ENCODE data around the gene CCDC158. TPM values are rescaled to one million over a fixed set of nuclear protein-coding genes. Genes with fewer than 3 reads are reported as not detected.
A peak's percentile ranks its signal among the peaks of the same experiment; 100 is the strongest.

The CCDC158 gene
- total and polyA plus RNA-seq, 4 donors = 0.99 to 2.9 (median 1.3) TPM

GRCh38 chr4:76401654-76402053, 19.3 kb downstream of the CCDC158 start:
- H3K4me1 ChIP-seq (ENCODE audit: control insufficient read depth, insufficient read depth, low read length) = no peaks in the 10 kb centered on the region
- no peak for DNase-seq (ENCODE audit: low read depth in 4 of 6, low spot score in 6 of 6)
- no peaks in the 10 kb centered on the region for H3K9me3 ChIP-seq (ENCODE audit: control insufficient read depth, insufficient read depth, low read length)
- WGBS (ENCODE audit: insufficient coverage) = 97% methylated on average over 2 of the region's 3 CpGs
- H3K27ac ChIP-seq (ENCODE audit: low read depth, low read length) = no peak overlapping the region
- H3K4me3 ChIP-seq (ENCODE audit: low read depth, low read length) = no peak overlapping the region
- no peaks in the 10 kb centered on the region for H3K27me3 ChIP-seq (ENCODE audit: control insufficient read depth, insufficient read depth, low read length)
- no peaks in the 10 kb centered on the region for H3K36me3 ChIP-seq (ENCODE audit: control insufficient read depth, insufficient read depth, low read length)

- H3K4me3 ChIP-seq (ENCODE audit: low read depth, low read length) = no peak overlapping the region
- H3K4me1 ChIP-seq (ENCODE audit: control insufficient read depth, insufficient read depth, low read length) = no peaks in the 10 kb centered on the region
- no peaks in the 10 kb centered on the region for H3K27me3 ChIP-seq (ENCODE audit: control insufficient read depth, insufficient read depth, low read length)
- no peak overlapping the region for H3K27ac ChIP-seq (ENCODE audit: low read depth, low read length)
- H3K36me3 ChIP-seq (ENCODE audit: control insufficient read depth, insufficient read depth, low read length) = no peaks in the 10 kb centered on the region
- H3K9me3 ChIP-seq (ENCODE audit: control insufficient read depth, insufficient read depth, low read length) = peaks cover 2% of the 10 kb centered on the region
- no peak for DNase-seq (ENCODE audit: low read depth in 4 of 6, low spot score in 6 of 6)
- 95% methylated on average over 2 of the region's 3 CpGs for WGBS (ENCODE audit: insufficient coverage)
Observed at GRCh38 chr4:76388160-76388908, 32.6 kb downstream of the CCDC158 start.

GRCh38 chr4:76386566-76387305, 34.2 kb downstream of the CCDC158 start:
- DNase-seq (ENCODE audit: low read depth in 4 of 6, low spot score in 6 of 6) = no peak
- 81% methylated on average over 3 of the region's 6 CpGs for WGBS (ENCODE audit: insufficient coverage)
- H3K4me1 ChIP-seq (ENCODE audit: control insufficient read depth, insufficient read depth, low read length) = no peaks in the 10 kb centered on the region
- no peaks in the 10 kb centered on the region for H3K27me3 ChIP-seq (ENCODE audit: control insufficient read depth, insufficient read depth, low read length)
- no peak overlapping the region for H3K4me3 ChIP-seq (ENCODE audit: low read depth, low read length)
- peaks cover 2% of the 10 kb centered on the region for H3K9me3 ChIP-seq (ENCODE audit: control insufficient read depth, insufficient read depth, low read length)
- H3K36me3 ChIP-seq (ENCODE audit: control insufficient read depth, insufficient read depth, low read length) = no peaks in the 10 kb centered on the region
- no peak overlapping the region for H3K27ac ChIP-seq (ENCODE audit: low read depth, low read length)

GRCh38 chr4:76385974-76386373, 35.0 kb downstream of the CCDC158 start:
- Histone ChIP-seq H3K36me3 (ENCODE audit: control insufficient read depth, insufficient read depth, low read length) (no peaks in the 10 kb centered on the region), H3K27me3 (ENCODE audit: control insufficient read depth, insufficient read depth, low read length) (no peaks in the 10 kb centered on the region), H3K27ac (ENCODE audit: low read depth, low read length) (no peak overlapping the region), H3K4me3 (ENCODE audit: low read depth, low read length) (no peak overlapping the region), H3K9me3 (ENCODE audit: control insufficient read depth, insufficient read depth, low read length) (peaks cover under 1% of the 10 kb centered on the region), H3K4me1 (ENCODE audit: control insufficient read depth, insufficient read depth, low read length) (no peaks in the 10 kb centered on the region)
- DNase-seq (ENCODE audit: low read depth in 4 of 6, low spot score in 6 of 6) = no peak
- WGBS (ENCODE audit: insufficient coverage) = no CpG with 5 or more reads among the region's 6 CpGs

- Histone ChIP-seq H3K27ac (ENCODE audit: low read depth, low read length) (no peak overlapping the region), H3K9me3 (ENCODE audit: control insufficient read depth, insufficient read depth, low read length) (no peaks in the 10 kb centered on the region), H3K36me3 (ENCODE audit: control insufficient read depth, insufficient read depth, low read length) (no peaks in the 10 kb centered on the region), H3K4me1 (ENCODE audit: control insufficient read depth, insufficient read depth, low read length) (no peaks in the 10 kb centered on the region), H3K4me3 (ENCODE audit: low read depth, low read length) (no peak overlapping the region), H3K27me3 (ENCODE audit: control insufficient read depth, insufficient read depth, low read length) (no peaks in the 10 kb centered on the region)
- WGBS (ENCODE audit: insufficient coverage) = 89% methylated on average over 3 of the region's 4 CpGs
- no peak for DNase-seq (ENCODE audit: low read depth in 4 of 6, low spot score in 6 of 6)
Observed at GRCh38 chr4:76384052-76384451, 36.9 kb downstream of the CCDC158 start.

GRCh38 chr4:76383001-76383400, 37.9 kb downstream of the CCDC158 start:
- Histone ChIP-seq H3K4me1 (ENCODE audit: control insufficient read depth, insufficient read depth, low read length) (no peaks in the 10 kb centered on the region), H3K4me3 (ENCODE audit: low read depth, low read length) (no peak overlapping the region), H3K27me3 (ENCODE audit: control insufficient read depth, insufficient read depth, low read length) (no peaks in the 10 kb centered on the region), H3K27ac (ENCODE audit: low read depth, low read length) (no peak overlapping the region), H3K36me3 (ENCODE audit: control insufficient read depth, insufficient read depth, low read length) (no peaks in the 10 kb centered on the region), H3K9me3 (ENCODE audit: control insufficient read depth, insufficient read depth, low read length) (no peaks in the 10 kb centered on the region)
- 100% methylated on average over 1 of the region's 2 CpGs for WGBS (ENCODE audit: insufficient coverage)
- no peak for DNase-seq (ENCODE audit: low read depth in 4 of 6, low spot score in 6 of 6)

GRCh38 chr4:76381986-76382385, 39.0 kb downstream of the CCDC158 start:
- whole genome bisulfite sequencing (ENCODE audit: insufficient coverage) = no CpG with 5 or more reads among the region's 3 CpGs
- no peaks in the 10 kb centered on the region for H3K36me3 ChIP-seq (ENCODE audit: control insufficient read depth, insufficient read depth, low read length)
- no peaks in the 10 kb centered on the region for H3K27me3 ChIP-seq (ENCODE audit: control insufficient read depth, insufficient read depth, low read length)
- DNase-seq (ENCODE audit: low read depth in 4 of 6, low spot score in 6 of 6) = no peak
- H3K4me1 ChIP-seq (ENCODE audit: control insufficient read depth, insufficient read depth, low read length) = no peaks in the 10 kb centered on the region
- no peak overlapping the region for H3K27ac ChIP-seq (ENCODE audit: low read depth, low read length)
- H3K9me3 ChIP-seq (ENCODE audit: control insufficient read depth, insufficient read depth, low read length) = no peaks in the 10 kb centered on the region
- H3K4me3 ChIP-seq (ENCODE audit: low read depth, low read length) = no peak overlapping the region

GRCh38 chr4:76380561-76380960, 40.4 kb downstream of the CCDC158 start:
- H3K4me1 ChIP-seq (ENCODE audit: control insufficient read depth, insufficient read depth, low read length) = no peaks in the 10 kb centered on the region
- no peak for DNase-seq (ENCODE audit: low read depth in 4 of 6, low spot score in 6 of 6)
- H3K27me3 ChIP-seq (ENCODE audit: control insufficient read depth, insufficient read depth, low read length) = no peaks in the 10 kb centered on the region
- no peaks in the 10 kb centered on the region for H3K36me3 ChIP-seq (ENCODE audit: control insufficient read depth, insufficient read depth, low read length)
- H3K4me3 ChIP-seq (ENCODE audit: low read depth, low read length) = no peak overlapping the region
- 86% methylated on average over 5 of the region's 6 CpGs for WGBS (ENCODE audit: insufficient coverage)
- no peak overlapping the region for H3K27ac ChIP-seq (ENCODE audit: low read depth, low read length)
- no peaks in the 10 kb centered on the region for H3K9me3 ChIP-seq (ENCODE audit: control insufficient read depth, insufficient read depth, low read length)

- DNase-seq (ENCODE audit: low read depth in 4 of 6, low spot score in 6 of 6) = peak in 2 of 6 donors; percentile 3 to 14
- Histone ChIP-seq H3K36me3 (ENCODE audit: control insufficient read depth, insufficient read depth, low read length) (no peaks in the 10 kb centered on the region), H3K27me3 (ENCODE audit: control insufficient read depth, insufficient read depth, low read length) (no peaks in the 10 kb centered on the region), H3K4me3 (ENCODE audit: low read depth, low read length) (no peak overlapping the region), H3K27ac (ENCODE audit: low read depth, low read length) (no peak overlapping the region), H3K9me3 (ENCODE audit: control insufficient read depth, insufficient read depth, low read length) (no peaks in the 10 kb centered on the region), H3K4me1 (ENCODE audit: control insufficient read depth, insufficient read depth, low read length) (no peaks in the 10 kb centered on the region)
- WGBS (ENCODE audit: insufficient coverage) = 17% methylated on average over 2 of the region's 5 CpGs
Observed at GRCh38 chr4:76377911-76378310, 43.0 kb downstream of the CCDC158 start.

GRCh38 chr4:76377481-76377901, 43.5 kb downstream of the CCDC158 start:
- no peaks in the 10 kb centered on the region for H3K4me1 ChIP-seq (ENCODE audit: control insufficient read depth, insufficient read depth, low read length)
- H3K9me3 ChIP-seq (ENCODE audit: control insufficient read depth, insufficient read depth, low read length) = no peaks in the 10 kb centered on the region
- H3K4me3 ChIP-seq (ENCODE audit: low read depth, low read length) = no peak overlapping the region
- DNase-seq (ENCODE audit: low read depth in 4 of 6, low spot score in 6 of 6) = no peak
- no peaks in the 10 kb centered on the region for H3K36me3 ChIP-seq (ENCODE audit: control insufficient read depth, insufficient read depth, low read length)
- WGBS (ENCODE audit: insufficient coverage) = 63% methylated on average over 3 of the region's 4 CpGs
- H3K27ac ChIP-seq (ENCODE audit: low read depth, low read length) = no peak overlapping the region
- no peaks in the 10 kb centered on the region for H3K27me3 ChIP-seq (ENCODE audit: control insufficient read depth, insufficient read depth, low read length)
